Stomach smooth muscle (tissue), 2 donors: ENCODE measurements around the gene CLSTN2.

Experiments
- H3K27ac ChIP-seq: one replicate; pipeline ENCODE4 v1.7.0; 2013; ENCODE audit warnings: mild to moderate bottlenecking, low read length, inconsistent platforms
- H3K27me3 ChIP-seq, 2 donors: one replicate each; pipeline ENCODE4 v1.7.0; 2013; ENCODE audit warnings: low read length in 2 of 2; ENCODE audit not compliant: insufficient read depth in 2 of 2, control insufficient read depth in 1 of 2
- H3K36me3 ChIP-seq, 2 donors: one replicate each; pipeline ENCODE4 v1.7.0; 2013; ENCODE audit warnings: low read length in 2 of 2; ENCODE audit not compliant: control insufficient read depth in 2 of 2, insufficient read depth in 2 of 2
- H3K4me1 ChIP-seq: one replicate; pipeline ENCODE4 v1.7.0; 2013; ENCODE audit warnings: low read length; ENCODE audit not compliant: control insufficient read depth, insufficient read depth
- H3K4me3 ChIP-seq, 2 donors: one replicate each; pipeline ENCODE4 v1.7.0; 2013; ENCODE audit warnings: low read length in 2 of 2
- H3K9ac ChIP-seq, 2 donors: one replicate each; pipeline ENCODE4 v1.7.0; 2013; ENCODE audit warnings: low read length in 2 of 2, mild to moderate bottlenecking in 1 of 2
- H3K9me3 ChIP-seq, 2 donors: one replicate each; pipeline ENCODE4 v1.7.0; 2013; ENCODE audit warnings: low read length in 2 of 2; ENCODE audit not compliant: control insufficient read depth in 2 of 2
- donor health status: healthy.
- donor health status: Pancreatic carcinoma.

CLSTN2 gene

DNA sequence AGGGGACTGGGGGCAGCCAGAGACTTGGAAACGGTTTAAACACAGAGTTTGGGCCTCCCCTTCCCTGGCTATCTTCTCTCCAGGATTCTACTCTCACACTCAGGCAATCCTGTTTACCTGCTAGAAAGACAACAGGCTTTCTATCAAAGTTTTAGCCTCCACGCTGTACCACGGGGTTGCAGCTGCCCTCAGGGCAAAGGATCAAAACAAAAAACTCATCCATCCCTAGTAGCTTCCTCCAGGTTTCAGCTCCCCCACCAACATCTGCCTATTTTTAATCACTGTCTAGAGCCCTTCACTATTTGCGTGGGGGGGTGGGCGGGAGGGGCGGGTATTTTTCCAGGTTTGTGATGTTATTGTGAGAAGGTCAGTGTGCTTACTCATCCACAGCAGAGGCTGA is 456.1 kb downstream of the CLSTN2 start:
- Histone ChIP-seq H3K27me3 (no peaks in the 10 kb centered on the region), H3K27ac (no peak overlapping the region), H3K36me3 (no peaks in the 10 kb centered on the region), H3K4me1 (no peaks in the 10 kb centered on the region), H3K9me3 (no peaks in the 10 kb centered on the region), H3K9ac (no peak overlapping the region), H3K4me3 (no peak overlapping the region)

DNA sequence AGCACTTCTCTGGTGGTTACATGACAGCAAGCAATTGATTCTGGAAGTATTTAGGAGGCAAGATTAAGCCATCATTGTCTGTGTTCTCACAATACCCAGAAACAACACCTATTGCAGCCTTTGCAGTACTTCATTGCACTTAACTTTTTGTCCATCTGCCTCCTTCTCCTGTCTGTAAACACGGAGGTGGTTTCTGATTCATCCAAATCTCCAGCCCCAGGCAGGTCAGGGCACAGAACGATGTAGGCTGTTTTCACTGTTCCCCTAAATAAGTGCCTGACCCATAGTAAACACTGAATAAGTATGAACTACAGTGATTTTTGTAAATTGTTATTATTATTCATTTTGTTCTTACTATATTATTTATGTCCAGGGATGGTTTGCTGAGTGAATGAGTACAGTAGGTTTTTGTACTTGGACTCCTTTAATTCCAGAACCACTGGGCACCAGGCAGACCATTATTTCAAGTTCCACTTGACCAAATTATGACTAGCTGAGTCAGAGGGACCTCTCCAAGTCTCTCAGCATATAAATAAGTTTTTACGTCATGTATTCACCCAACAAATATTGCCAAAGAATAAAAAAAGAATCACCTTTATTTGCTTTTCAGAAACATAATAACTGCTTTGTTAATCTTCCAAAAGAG is 459.6 kb downstream of the CLSTN2 start:
- H3K4me3 ChIP-seq = no peak overlapping the region
- H3K27me3 ChIP-seq = no peaks in the 10 kb centered on the region
- H3K9ac ChIP-seq = no peak overlapping the region
- H3K36me3 ChIP-seq = no peaks in the 10 kb centered on the region
- H3K27ac ChIP-seq = no peak overlapping the region
- no peaks in the 10 kb centered on the region for H3K9me3 ChIP-seq
- H3K4me1 ChIP-seq = no peaks in the 10 kb centered on the region

DNA sequence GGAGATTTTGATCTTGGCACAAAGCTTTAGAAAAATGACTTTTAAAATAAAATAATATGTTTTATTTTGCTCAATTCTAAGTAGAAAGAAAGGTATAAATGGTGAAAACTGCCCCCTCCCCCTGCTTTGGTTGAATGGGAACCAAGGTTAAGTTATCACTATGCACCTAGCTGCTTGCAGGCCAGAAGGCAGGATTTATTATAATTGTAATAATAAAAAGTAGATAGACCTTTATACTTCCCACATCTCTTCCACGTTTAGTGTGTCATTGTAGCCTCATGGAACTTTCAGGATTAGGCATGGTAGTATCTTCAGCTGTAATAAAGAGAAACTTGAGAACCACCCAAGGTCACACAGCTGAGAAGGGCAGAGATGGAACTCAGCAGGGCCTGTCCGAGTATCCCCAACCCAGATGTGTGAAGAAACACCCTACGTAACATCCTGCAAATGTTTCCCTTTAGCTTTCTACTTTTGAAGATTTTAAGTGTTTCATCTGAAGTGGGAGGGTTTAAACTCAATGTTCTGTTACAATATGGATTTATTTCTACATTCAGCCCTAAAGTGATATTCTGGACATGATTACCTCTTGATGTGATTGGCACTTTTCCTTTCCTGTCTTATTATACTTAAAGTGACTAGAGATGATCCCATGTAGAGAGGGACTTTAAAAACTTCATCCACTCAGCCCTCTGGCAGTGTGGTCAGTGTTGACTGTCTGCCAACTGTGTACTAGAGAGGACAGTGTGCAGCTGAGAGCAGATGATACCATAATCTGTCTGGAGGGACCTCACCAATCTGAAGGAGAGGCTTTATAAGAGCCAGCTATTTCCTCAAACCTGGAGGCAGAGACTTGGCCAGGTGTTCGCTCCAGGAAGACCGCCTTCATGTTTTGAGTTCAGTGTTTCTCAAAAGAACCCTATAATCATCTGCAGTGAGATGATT is 460.4 kb downstream of the CLSTN2 start:
- H3K27me3 ChIP-seq = no peaks in the 10 kb centered on the region
- no peaks in the 10 kb centered on the region for H3K4me1 ChIP-seq
- H3K27ac ChIP-seq = no peak overlapping the region
- no peak overlapping the region for H3K4me3 ChIP-seq
- H3K36me3 ChIP-seq = no peaks in the 10 kb centered on the region
- H3K9me3 ChIP-seq = no peaks in the 10 kb centered on the region
- no peak overlapping the region for H3K9ac ChIP-seq

DNA sequence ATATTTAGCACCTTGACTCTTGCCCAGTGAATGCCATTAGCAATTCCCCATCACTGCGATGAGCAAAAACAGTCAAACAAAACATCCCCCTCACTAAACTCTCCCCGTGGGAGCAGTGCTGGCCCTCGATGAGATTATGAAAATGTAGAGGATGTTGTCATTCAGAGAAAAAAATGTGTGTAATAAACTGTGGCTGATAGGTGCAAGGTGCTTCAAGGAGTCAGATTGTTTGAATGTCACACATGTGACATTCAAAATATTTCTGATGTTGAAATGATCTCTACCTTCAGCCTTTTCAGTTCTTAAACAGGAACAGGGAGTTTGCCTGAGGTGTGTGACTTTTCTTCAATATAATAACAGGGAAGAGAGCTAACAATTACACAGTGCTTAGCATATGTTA is 461.1 kb downstream of the CLSTN2 start:
- Histone ChIP-seq H3K36me3 (no peaks in the 10 kb centered on the region), H3K9ac (no peak overlapping the region), H3K9me3 (no peaks in the 10 kb centered on the region), H3K4me1 (no peaks in the 10 kb centered on the region), H3K4me3 (no peak overlapping the region), H3K27ac (no peak overlapping the region), H3K27me3 (no peaks in the 10 kb centered on the region)

DNA sequence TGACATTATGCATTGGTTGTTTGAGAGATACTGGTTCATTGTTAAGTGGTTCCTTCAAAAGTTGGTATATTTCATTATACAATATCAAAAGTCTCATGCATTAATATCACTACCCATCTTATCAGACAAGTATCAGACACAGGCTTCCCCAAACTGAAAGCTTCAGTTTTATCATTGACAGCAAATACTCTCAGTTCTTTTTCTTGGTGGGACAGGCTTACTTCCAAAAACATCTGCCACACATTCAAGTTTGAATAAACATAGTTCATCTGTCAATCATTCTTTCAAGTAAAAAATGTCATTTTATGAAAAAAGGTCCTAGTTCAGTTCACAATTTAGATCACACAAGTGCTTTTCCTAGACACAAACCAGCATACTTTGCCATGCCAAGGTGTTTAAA is 462.9 kb downstream of the CLSTN2 start:
- no peak overlapping the region for H3K27ac ChIP-seq
- no peak overlapping the region for H3K9ac ChIP-seq
- H3K4me1 ChIP-seq = no peaks in the 10 kb centered on the region
- H3K9me3 ChIP-seq = no peaks in the 10 kb centered on the region
- H3K36me3 ChIP-seq = no peaks in the 10 kb centered on the region
- H3K27me3 ChIP-seq = no peaks in the 10 kb centered on the region
- no peak overlapping the region for H3K4me3 ChIP-seq

DNA sequence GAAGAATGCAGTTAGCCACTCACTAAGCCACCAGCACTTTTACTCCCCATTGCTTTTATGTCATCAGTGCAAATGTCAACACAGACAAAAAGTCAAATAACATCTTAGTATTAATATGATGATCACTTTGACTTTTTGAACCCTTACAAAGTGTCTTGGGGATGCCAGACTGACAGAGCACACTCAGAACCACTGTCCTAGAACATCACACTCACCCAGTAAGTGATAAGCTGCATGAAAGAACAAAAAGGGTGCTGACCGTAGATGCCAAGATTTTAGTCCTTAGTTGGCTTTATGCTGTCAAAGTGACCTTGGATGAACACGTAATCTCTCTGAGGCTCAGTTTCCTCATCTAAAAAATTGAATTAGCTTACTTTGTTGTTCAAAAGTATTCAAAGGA is 463.4 kb downstream of the CLSTN2 start:
- H3K4me3 ChIP-seq = no peak overlapping the region
- no peaks in the 10 kb centered on the region for H3K36me3 ChIP-seq
- H3K9ac ChIP-seq = no peak overlapping the region
- H3K27ac ChIP-seq = no peak overlapping the region
- H3K9me3 ChIP-seq = no peaks in the 10 kb centered on the region
- H3K4me1 ChIP-seq = no peaks in the 10 kb centered on the region
- H3K27me3 ChIP-seq = no peaks in the 10 kb centered on the region

DNA sequence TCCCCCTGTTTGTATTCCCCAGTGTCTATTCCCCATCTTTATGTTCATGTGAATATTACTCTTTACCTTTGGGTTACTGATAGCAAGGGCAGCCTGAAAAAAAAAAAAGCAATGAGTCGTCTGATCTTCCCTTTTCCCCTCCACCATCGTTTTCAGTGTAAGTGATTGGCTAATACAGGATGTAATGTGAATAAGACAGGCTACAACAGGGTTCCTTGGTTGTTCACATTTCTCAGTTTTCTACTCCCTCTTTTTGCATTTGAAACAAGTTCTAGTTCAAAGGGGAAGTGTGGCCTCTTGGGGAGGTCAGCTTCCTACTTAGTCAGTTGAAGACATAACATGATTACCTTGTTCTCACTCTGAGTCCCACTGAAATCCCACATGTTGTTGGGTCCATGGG is 464.9 kb downstream of the CLSTN2 start:
- H3K27me3 ChIP-seq = no peaks in the 10 kb centered on the region
- no peaks in the 10 kb centered on the region for H3K9me3 ChIP-seq
- no peaks in the 10 kb centered on the region for H3K4me1 ChIP-seq
- no peak overlapping the region for H3K9ac ChIP-seq
- no peak overlapping the region for H3K4me3 ChIP-seq
- no peaks in the 10 kb centered on the region for H3K36me3 ChIP-seq
- no peak overlapping the region for H3K27ac ChIP-seq

DNA sequence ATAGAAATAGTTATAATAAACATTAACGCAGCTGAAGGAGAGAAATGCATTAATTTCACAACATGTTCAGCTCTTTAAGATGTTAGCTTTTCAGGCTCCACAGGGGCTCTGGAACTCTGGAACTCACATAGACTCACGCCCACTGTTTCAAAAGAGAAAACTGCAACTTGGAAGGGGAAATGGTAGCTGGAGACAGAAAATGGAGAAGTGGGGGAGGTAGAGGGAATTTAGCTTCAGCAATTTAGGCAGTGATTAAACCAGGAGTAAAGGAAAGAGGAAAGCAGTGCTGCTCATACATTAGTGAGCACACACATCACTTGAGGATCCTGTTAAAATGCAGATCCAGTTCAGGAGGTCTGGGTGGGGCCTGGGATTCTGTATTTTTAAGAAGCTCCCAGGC is 468.1 kb downstream of the CLSTN2 start:
- no peak overlapping the region for H3K9ac ChIP-seq

DNA sequence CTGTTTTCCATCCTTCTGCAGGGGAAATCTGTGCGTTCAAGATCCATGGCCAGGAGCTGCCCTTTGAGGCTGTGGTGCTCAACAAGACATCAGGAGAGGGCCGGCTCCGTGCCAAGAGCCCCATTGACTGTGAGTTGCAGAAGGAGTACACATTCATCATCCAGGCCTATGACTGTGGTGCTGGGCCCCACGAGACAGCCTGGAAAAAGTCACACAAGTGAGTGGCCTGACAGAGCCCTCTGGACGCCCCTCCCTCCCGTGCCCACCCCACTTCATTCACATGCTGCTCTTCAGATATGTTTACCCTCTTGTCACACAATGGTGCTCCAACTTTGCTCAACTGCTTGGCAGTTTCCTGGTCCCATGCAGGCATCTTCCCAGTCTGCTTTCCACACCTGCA is 468.6 kb downstream of the CLSTN2 start:
- H3K27ac ChIP-seq = no peak overlapping the region
- no peak overlapping the region for H3K9ac ChIP-seq
- no peaks in the 10 kb centered on the region for H3K27me3 ChIP-seq
- H3K4me3 ChIP-seq = no peak overlapping the region
- peaks cover 2% of the 10 kb centered on the region in 2 donors for H3K9me3 ChIP-seq
- H3K4me1 ChIP-seq = no peaks in the 10 kb centered on the region
- H3K36me3 ChIP-seq = no peaks in the 10 kb centered on the region

More for the DNA sequence above, 468.1 kb downstream of the CLSTN2 start:
- Histone ChIP-seq H3K27ac (no peak overlapping the region), H3K4me1 (no peaks in the 10 kb centered on the region), H3K9me3 (peaks cover 0 to 2% of the 10 kb centered on the region in 2 donors), H3K27me3 (no peaks in the 10 kb centered on the region), H3K4me3 (no peak overlapping the region), H3K36me3 (no peaks in the 10 kb centered on the region)

DNA sequence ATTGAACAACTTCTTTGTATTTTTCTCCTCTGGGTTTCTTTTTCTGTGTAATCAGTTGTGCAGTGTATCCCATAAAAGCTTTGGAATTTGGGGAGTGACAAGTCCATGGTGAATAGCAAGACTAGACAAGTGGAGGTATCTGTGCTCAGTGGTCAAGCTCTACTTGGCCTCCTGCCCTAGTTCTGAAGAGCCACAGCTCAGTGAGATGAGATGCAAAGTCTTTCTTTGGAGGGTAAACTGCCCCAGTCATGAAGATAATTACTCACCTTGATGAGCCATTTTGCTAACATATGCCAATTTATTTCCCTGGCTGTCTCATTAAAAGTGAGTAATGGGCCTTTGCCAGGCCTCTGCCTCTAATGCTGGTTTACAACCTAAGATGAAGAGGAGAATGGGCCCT is 471.7 kb downstream of the CLSTN2 start:
- Histone ChIP-seq H3K4me3 (no peak overlapping the region), H3K27ac (no peak overlapping the region), H3K27me3 (peaks cover 0 to 2% of the 10 kb centered on the region in 2 donors), H3K4me1 (no peaks in the 10 kb centered on the region), H3K9me3 (peaks cover 5 to 9% of the 10 kb centered on the region in 2 donors), H3K9ac (no peak overlapping the region), H3K36me3 (no peaks in the 10 kb centered on the region)

DNA sequence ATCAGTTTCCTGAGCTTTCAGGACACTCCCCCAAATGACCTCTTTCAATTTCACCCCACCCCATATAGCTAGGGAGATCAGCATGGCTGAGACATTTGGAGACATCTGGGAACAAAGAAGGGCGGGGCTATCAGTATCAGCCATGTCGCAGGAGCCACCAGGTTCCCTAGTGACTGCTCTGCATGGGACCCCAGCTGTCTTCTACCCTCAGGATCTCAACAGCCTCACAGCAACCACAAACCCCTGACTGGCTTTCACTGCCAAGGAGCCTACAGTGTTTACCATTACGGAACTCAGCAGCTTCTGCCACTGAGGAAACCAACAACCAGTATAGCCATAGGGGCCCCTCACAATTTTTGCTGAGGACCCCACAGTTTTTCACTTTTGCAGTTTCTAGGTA is 473.3 kb downstream of the CLSTN2 start:
- Histone ChIP-seq H3K9me3 (peaks cover 5 to 9% of the 10 kb centered on the region in 2 donors), H3K4me3 (no peak overlapping the region), H3K36me3 (no peaks in the 10 kb centered on the region), H3K27ac (no peak overlapping the region), H3K4me1 (no peaks in the 10 kb centered on the region), H3K27me3 (peaks cover 0 to 2% of the 10 kb centered on the region in 2 donors), H3K9ac (no peak overlapping the region)
